H1 (cell line): ENCODE measurements around the gene NDST4. TPM values are rescaled to one million over a fixed set of nuclear protein-coding genes. Genes with fewer than 3 reads are reported as not detected.

Experiments
- CTCF ChIA-PET: fragments of 300-600 bp; sonication (Branson Sonifier 250); formaldehyde crosslinking; loops from one replicate; lab custom pipeline; 2021; ENCODE audit not compliant: partially characterized antibody; lab: Charles Lee
- POLR2A ChIA-PET: fragments of 300-600 bp; sonication (Branson Sonifier 250); formaldehyde crosslinking; loops from one replicate; lab custom pipeline; 2021; ENCODE audit warnings: inconsistent platforms; ENCODE audit not compliant: partially characterized antibody; lab: Charles Lee
- DNase-seq, 2 experiments: peaks; one replicate each; pipeline versions ENCODE4 v3.0.0 to v3.0.0-alpha.2; 2010 to 2022; ENCODE audit warnings: low spot score in 2 of 2, low read depth in 1 of 2, mixed read lengths in 1 of 2
- FAIRE-seq: peaks from 2 replicates; lab custom pipeline; 2011; peaks lifted over from hg19 to GRCh38; lab: Jason Lieb, UNC
- H2AFZ ChIP-seq: 2 replicates; pipeline ENCODE4 v1.8.1; 2012; ENCODE audit warnings: low read length, inconsistent platforms
- H2AK5ac ChIP-seq: 2 replicates; pipeline ENCODE4 v1.6.1; 2013; ENCODE audit warnings: low read depth, low read length
- H2BK120ac ChIP-seq: replicated peaks from 2 replicates; pipeline ENCODE3; 2013; ENCODE audit warnings: low read depth, low read length, inconsistent platforms
- H2BK12ac ChIP-seq: 2 replicates; pipeline ENCODE4 v1.6.1; 2013; ENCODE audit warnings: low read depth, low read length
- H2BK15ac ChIP-seq: 2 replicates; pipeline ENCODE4 v1.6.1; 2013; ENCODE audit warnings: low read length
- H2BK20ac ChIP-seq: 2 replicates; pipeline ENCODE4 v1.6.1; 2013; ENCODE audit warnings: low read length
- H2BK5ac ChIP-seq: 2 replicates; pipeline ENCODE4 v1.6.1; 2013; ENCODE audit warnings: low read depth, low read length
- H3K14ac ChIP-seq: 2 replicates; pipeline ENCODE4 v1.6.1; 2013; ENCODE audit warnings: inconsistent platforms; ENCODE audit not compliant: insufficient read length
- H3K18ac ChIP-seq: 2 replicates; pipeline ENCODE4 v1.6.1; 2013; ENCODE audit warnings: low read length; ENCODE audit errors: extremely low read depth
- H3K23ac ChIP-seq: 2 replicates; pipeline ENCODE4 v1.6.1; 2013; ENCODE audit warnings: inconsistent platforms; ENCODE audit not compliant: insufficient read length
- H3K23me2 ChIP-seq: 2 replicates; pipeline ENCODE4 v1.6.1; 2013; ENCODE audit warnings: low read depth, low read length
- H3K27ac ChIP-seq: 2 replicates; pipeline ENCODE4 v1.6.1; 2011; ENCODE audit warnings: low read depth, low read length, inconsistent platforms
- H3K27me3 ChIP-seq, 4 experiments: replicated peaks in 1 of 4; 1 replicate in 1 of 4; 2 replicates in 3 of 4; pipeline versions ENCODE4 v1.6.1 to v1.8.1; 2011 to 2013; ENCODE audit warnings: low read length in 3 of 4, mild to moderate bottlenecking in 3 of 4, inconsistent platforms in 2 of 4, mixed read lengths in 2 of 4, moderate library complexity in 1 of 4; ENCODE audit not compliant: control insufficient read depth in 3 of 4, insufficient read depth in 3 of 4; ENCODE audit errors: extremely low read depth in 1 of 4
- H3K36me3 ChIP-seq, 4 experiments: 2 replicates each; pipeline versions ENCODE4 v1.6.1 to v1.8.1; 2011 to 2013; ENCODE audit warnings: mild to moderate bottlenecking in 4 of 4, low read length in 3 of 4, moderate library complexity in 2 of 4, control low read depth in 1 of 4, inconsistent platforms in 1 of 4; ENCODE audit not compliant: insufficient read depth in 4 of 4, control insufficient read depth in 2 of 4
- H3K4ac ChIP-seq: replicated peaks from 2 replicates; pipeline ENCODE3; 2013; ENCODE audit warnings: low read length, low read depth, mixed read lengths, inconsistent platforms; ENCODE audit not compliant: insufficient read length
- H3K4me1 ChIP-seq, 4 experiments: replicated peaks in 1 of 4; 1 replicate in 1 of 4; 2 replicates in 3 of 4; pipeline versions ENCODE4 v1.6.1 to v1.8.1; 2011 to 2013; ENCODE audit warnings: low read length in 3 of 4, inconsistent platforms in 2 of 4, mixed read lengths in 1 of 4; ENCODE audit not compliant: insufficient read depth in 4 of 4, control insufficient read depth in 3 of 4
- H3K4me2 ChIP-seq, 2 experiments: 2 replicates each; pipeline versions ENCODE4 v1.6.1 to v1.8.1; 2011 to 2013; ENCODE audit warnings: low read depth in 2 of 2, low read length in 2 of 2, control low read depth in 1 of 2, inconsistent platforms in 1 of 2, mild to moderate bottlenecking in 1 of 2; ENCODE audit not compliant: insufficient read depth in 1 of 2
- H3K4me3 ChIP-seq, 4 experiments: fragments of 200-600, 300-600 bp in 1 of 4; sonication (generic), shearing (Covaris generic), sonication (Bioruptor Twin) in 1 of 4; 2 replicates each; pipeline versions ENCODE4 v1.5.1 to v1.8.1; 2011 to 2016; ENCODE audit warnings: low read length in 4 of 4, low read depth in 3 of 4, control low read depth in 2 of 4, inconsistent platforms in 2 of 4, mild to moderate bottlenecking in 2 of 4, mixed read lengths in 1 of 4, moderate library complexity in 1 of 4; ENCODE audit not compliant: insufficient read depth in 2 of 4; ENCODE audit errors: extremely low read depth in 1 of 4
- H3K56ac ChIP-seq: replicated peaks from 2 replicates; pipeline ENCODE3; 2013; ENCODE audit warnings: low read depth, mild to moderate bottlenecking, mixed read lengths, low read length, inconsistent platforms; ENCODE audit not compliant: insufficient read length
- H3K79me1 ChIP-seq: 2 replicates; pipeline ENCODE4 v1.6.1; 2013; ENCODE audit warnings: low read depth, low read length, control low read depth
- H3K79me2 ChIP-seq, 2 experiments: 2 replicates each; pipeline versions ENCODE4 v1.6.1 to v1.8.1; 2012 to 2013; ENCODE audit warnings: low read length in 2 of 2, mild to moderate bottlenecking in 2 of 2, inconsistent platforms in 1 of 2; ENCODE audit not compliant: insufficient read depth in 2 of 2, control insufficient read depth in 1 of 2
- H3K9ac ChIP-seq, 4 experiments: replicated peaks in 1 of 4; 1 replicate in 1 of 4; 2 replicates in 3 of 4; pipeline versions ENCODE4 v1.6.1 to v1.8.1; 2011 to 2013; ENCODE audit warnings: low read depth in 3 of 4, low read length in 3 of 4, control low read depth in 2 of 4, mild to moderate bottlenecking in 2 of 4, moderate library complexity in 2 of 4, inconsistent platforms in 1 of 4; ENCODE audit errors: extremely low read depth in 1 of 4
- H3K9me3 ChIP-seq, 2 experiments: 2 replicates each; pipeline versions ENCODE4 v1.6.1 to v1.8.1; 2012 to 2013; ENCODE audit warnings: mild to moderate bottlenecking in 2 of 2, moderate library complexity in 2 of 2, control low read depth in 1 of 2, inconsistent platforms in 1 of 2, low read depth in 1 of 2, low read length in 1 of 2, mixed read lengths in 1 of 2; ENCODE audit not compliant: insufficient read depth in 2 of 2
- H4K20me1 ChIP-seq, 2 experiments: replicated peaks in 1 of 2; 2 replicates each; pipeline versions ENCODE3 to v1.8.1; 2011 to 2013; ENCODE audit warnings: inconsistent platforms in 2 of 2, low read length in 2 of 2, mild to moderate bottlenecking in 1 of 2; ENCODE audit not compliant: insufficient read depth in 2 of 2, control insufficient read depth in 1 of 2
- H4K5ac ChIP-seq: 2 replicates; pipeline ENCODE4 v1.6.1; 2013; ENCODE audit warnings: low read length, low read depth, mixed read lengths, inconsistent platforms; ENCODE audit not compliant: insufficient read length
- H4K8ac ChIP-seq: 2 replicates; pipeline ENCODE4 v1.8.0; 2013; ENCODE audit warnings: mild to moderate bottlenecking, moderate library complexity, low read length, inconsistent platforms; ENCODE audit not compliant: insufficient read depth; ENCODE audit errors: extremely low read depth
- H4K91ac ChIP-seq: replicated peaks from 2 replicates; pipeline ENCODE3; 2013; ENCODE audit warnings: low read length, mixed read lengths, inconsistent platforms; ENCODE audit not compliant: insufficient read length
- ASH2L ChIP-seq: fragments of 200-600, 300-600 bp; sonication (generic); IDR thresholded peaks from one replicate; pipeline ENCODE4 v1.7.1; 2017; ENCODE audit warnings: low read length
- CTBP2 ChIP-seq: IDR thresholded peaks from 2 replicates; pipeline ENCODE4 v1.7.0; 2011; ENCODE audit warnings: borderline replicate concordance, mild to moderate bottlenecking, moderate library complexity, mixed read lengths, low read length; ENCODE audit not compliant: insufficient read depth, insufficient read length
- GABPA ChIP-seq: IDR thresholded peaks from 2 replicates; pipeline ENCODE4 v1.6.1; 2011; ENCODE audit warnings: mild to moderate bottlenecking, low read length, moderate library complexity, borderline replicate concordance; ENCODE audit not compliant: insufficient read depth
- KDM1A ChIP-seq: fragments of 200-600, 300-600 bp; sonication (generic); IDR thresholded peaks from 2 replicates; pipeline ENCODE4 v1.7.1; 2016; ENCODE audit warnings: mild to moderate bottlenecking, low read length, borderline replicate concordance
- NANOG ChIP-seq: IDR thresholded peaks from 2 replicates; pipeline ENCODE4 v1.6.1; 2011; ENCODE audit warnings: low read length, low read depth, mild to moderate bottlenecking, inconsistent platforms; ENCODE audit not compliant: insufficient read depth, poor library complexity, severe bottlenecking
- POLR2AphosphoS5 ChIP-seq: IDR thresholded peaks from 2 replicates; pipeline ENCODE4 v1.6.1; 2011; ENCODE audit warnings: low read depth, low read length
- RAD21 ChIP-seq, 2 experiments: IDR thresholded peaks in 1 of 2; conservative IDR thresholded peaks in 1 of 2; 2 replicates each; pipeline ENCODE4 v1.6.1; 2011; ENCODE audit warnings: low read depth in 2 of 2, low read length in 2 of 2, improper control_type of control experiment in 1 of 2, inconsistent platforms in 1 of 2, mild to moderate bottlenecking in 1 of 2, moderate library complexity in 1 of 2
- SP1 ChIP-seq: IDR thresholded peaks from 2 replicates; pipeline ENCODE4 v1.6.1; 2011; ENCODE audit warnings: low read depth, low read length
- TCF12 ChIP-seq: IDR thresholded peaks from 2 replicates; pipeline ENCODE4 v1.6.1; 2011; ENCODE audit warnings: low read depth, mild to moderate bottlenecking, low read length
- WGBS, 2 experiments: shearing (Covaris generic) in 1 of 2; methylation state at CpG; one replicate each; pipeline versions ENCODE4 v1.1.6 to v1.1.7; 2013 to 2015; ENCODE audit warnings: low lambda C conversion rate in 2 of 2, mixed read lengths in 2 of 2, inconsistent platforms in 1 of 2, low coverage in 1 of 2, missing lambda C conversion rate in 1 of 2; ENCODE audit not compliant: insufficient replicate concordance in 2 of 2, insufficient coverage in 1 of 2, insufficient read length in 1 of 2; ENCODE audit errors: extremely low coverage in 1 of 2, missing lambda C conversion rate in 1 of 2; 5-methylcytosine and 5-hydroxymethylcytosine counted together
- polyA plus RNA-seq, 7 experiments: library from polyadenylated mRNA; depleted of rRNA in 3 of 7; stranded (reverse) in 5 of 7; unstranded in 2 of 7; fragments of >200 nt in 5 of 7; fragments of 200-250 nt in 2 of 7; gene quantifications; 1 replicate in 5 of 7; 2 replicates in 1 of 7; 4 replicates in 1 of 7; pipeline versions ENCODE4 v1.2.1 to v1.2.3, GENCODE V29; 2011 to 2013; ENCODE audit warnings: missing spikeins in 2 of 7, mixed read lengths in 2 of 7
- total RNA-seq: library from RNA; stranded (reverse); fragmentation: NEBNext Ultra II Directional; extraction: Animal tissue kit (Norgen Biotek cat#: 25700); gene quantifications from 2 replicates; pipeline ENCODE4 v1.2.1, GENCODE V29; 2021

Gene NDST4
- total and polyA plus RNA-seq, 2 of the 8 experiments (the other 6 are each of a cell fraction or from before 2014, with no cell fraction given), result 0.02 TPM; not detected in 1

DNA sequence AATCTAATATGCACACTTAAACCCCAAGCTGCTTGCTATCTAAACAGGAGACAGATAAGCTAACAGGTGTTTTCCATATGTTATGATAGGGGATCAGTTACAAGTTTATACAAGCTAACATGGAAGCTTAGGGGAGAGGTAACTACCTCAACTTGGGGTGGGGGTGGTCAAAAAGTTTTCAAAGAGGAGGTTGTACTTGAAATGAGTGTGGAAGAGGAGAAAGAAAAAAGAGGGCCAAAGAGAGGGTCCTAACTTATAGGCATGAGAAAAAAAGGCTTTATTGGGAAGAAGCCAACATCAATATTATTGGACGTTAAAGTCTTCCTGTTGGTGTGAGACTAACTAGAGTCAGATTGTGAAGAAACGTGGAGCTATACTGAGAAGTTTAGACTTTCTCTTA lies 205.9 kb downstream of the NDST4 start:
- no peak overlapping the region for H2BK5ac ChIP-seq
- no peaks in the 10 kb centered on the region for H3K23me2 ChIP-seq
- POLR2A ChIA-PET, result no interaction called here
- DNase-seq (no peak), FAIRE-seq (no peak)
- no peaks in the 10 kb centered on the region for H3K79me1 ChIP-seq
- no peaks in the 10 kb centered on the region for H3K27me3 ChIP-seq
- no peak overlapping the region for H4K8ac ChIP-seq
- no peaks in the 10 kb centered on the region for H3K79me2 ChIP-seq
- H4K5ac ChIP-seq, result no peak overlapping the region
- no peak for TF ChIP-seq ASH2L
- no peak for TF ChIP-seq CTBP2
- no peak for TF ChIP-seq SP1
- TF ChIP-seq NANOG, result no peak
- TF ChIP-seq RAD21 (IDR thresholded peaks at IDR 0.05 in 1 of 2, conservative IDR thresholded peaks at IDR 0.05 in 1 of 2; ENCODE audit: low read depth in 2 of 2, low read length in 2 of 2), result no peak
- no peak for TF ChIP-seq KDM1A
- TF ChIP-seq GABPA, result no peak
- no peak for TF ChIP-seq POLR2AphosphoS5
- no peak for TF ChIP-seq TCF12
- no peak overlapping the region for H3K56ac ChIP-seq
- H2AK5ac ChIP-seq, result no peak overlapping the region
- H3K14ac ChIP-seq, result no peak overlapping the region
- H4K91ac ChIP-seq, result no peak overlapping the region
- H2BK120ac ChIP-seq, result no peak overlapping the region
- no peaks in the 10 kb centered on the region for H3K9me3 ChIP-seq
- no peak overlapping the region for H2BK20ac ChIP-seq
- no peaks in the 10 kb centered on the region for H3K36me3 ChIP-seq
- WGBS, 2 experiments, result 90% methylated on average over 2 of the region's 2 CpGs; no CpG with 5 or more reads in 1 of the 2 experiments
- no peak overlapping the region for H3K9ac ChIP-seq
- H3K4me1 ChIP-seq, result no peaks in the 10 kb centered on the region
- CTCF ChIA-PET, result interaction anchor here (1.5 kb wide), 1 partner anchor 19 kb away, joined by 4 read pairs; no protein-coding TSS in a partner anchor
- no peaks in the 10 kb centered on the region for H4K20me1 ChIP-seq
- no peak overlapping the region for H3K4me2 ChIP-seq
- no peak overlapping the region for H3K4me3 ChIP-seq
- no peak overlapping the region for H3K23ac ChIP-seq
- no peak overlapping the region for H3K27ac ChIP-seq
- H2BK15ac ChIP-seq, result no peak overlapping the region
- H3K18ac ChIP-seq, result no peak overlapping the region
- no peak overlapping the region for H2AFZ ChIP-seq
- no peak overlapping the region for H3K4ac ChIP-seq
- H2BK12ac ChIP-seq, result no peak overlapping the region
